Forelimb muscle (tissue), 1 donor: ENCODE results near the gene CLEC7A. TPM values are rescaled to one million over a fixed set of nuclear protein-coding genes. Genes with fewer than 3 reads are reported as not detected.

Source experiments
- DNase-seq: peaks from one replicate; pipeline ENCODE4 v3.0.0-alpha.2; 2013; ENCODE audit warnings: low read depth
- polyA plus RNA-seq: library from polyadenylated mRNA; unstranded; fragments of 120-200 nt; gene quantifications from one replicate; pipeline ENCODE4 v1.2.1, GENCODE V29; 2013; ENCODE audit not compliant: insufficient read length

The CLEC7A gene
- polyA plus RNA-seq, 1 donor: 1.5 TPM

- DNase-seq: no peak
Measured at GRCh38 chr12:10094646-10095395, 35.2 kb downstream of the CLEC7A start.

GRCh38 chr12:10088955-10089900 is 40.8 kb downstream of the CLEC7A start:
- DNase-seq: no peak

- DNase-seq: no peak
Measured at GRCh38 chr12:10088031-10088430, 42.0 kb downstream of the CLEC7A start.

- no peak for DNase-seq
Measured at GRCh38 chr12:10086387-10086786, 43.6 kb downstream of the CLEC7A start.

GRCh38 chr12:10084733-10085132 is 45.3 kb downstream of the CLEC7A start:
- no peak for DNase-seq

- DNase-seq: no peak
Measured at GRCh38 chr12:10082117-10082874, 47.7 kb downstream of the CLEC7A start.

GRCh38 chr12:10075451-10075850 is 54.5 kb downstream of the CLEC7A start:
- DNase-seq: no peak

GRCh38 chr12:10073261-10073660 is 56.7 kb downstream of the CLEC7A start:
- no peak for DNase-seq

- DNase-seq: no peak
Measured at GRCh38 chr12:10072131-10072530, 57.9 kb downstream of the CLEC7A start.

- no peak for DNase-seq
Measured at GRCh38 chr12:10070380-10070779, 59.6 kb downstream of the CLEC7A start.

GRCh38 chr12:10069976-10070375 is 60.0 kb downstream of the CLEC7A start:
- DNase-seq: no peak

GRCh38 chr12:10069099-10069498 is 60.9 kb downstream of the CLEC7A start:
- no peak for DNase-seq

GRCh38 chr12:10068644-10069043 is 61.4 kb downstream of the CLEC7A start:
- DNase-seq: no peak

- no peak for DNase-seq
Measured at GRCh38 chr12:10067942-10068341, 62.1 kb downstream of the CLEC7A start.

- no peak for DNase-seq
Measured at GRCh38 chr12:10067264-10067663, 62.7 kb downstream of the CLEC7A start.

Other genes starting within 250 kb of the CLEC7A start
- not detected for gene KLRF2, start 248.7 kb downstream of the CLEC7A start, polyA plus RNA-seq
- not detected for gene CLEC2A, start 197.8 kb downstream of the CLEC7A start, polyA plus RNA-seq
- 0.22 TPM for gene CLEC12A, start 158.8 kb downstream of the CLEC7A start, polyA plus RNA-seq
- 0.19 TPM for gene CLEC1B, start 131.1 kb downstream of the CLEC7A start, polyA plus RNA-seq
- gene CLEC12B, start 119.6 kb downstream of the CLEC7A start, polyA plus RNA-seq: 0.18 TPM
- gene CLEC9A, start 99.5 kb downstream of the CLEC7A start, polyA plus RNA-seq: 0.37 TPM
- 2.9 TPM for gene CLEC1A, start 31.2 kb downstream of the CLEC7A start, polyA plus RNA-seq
- gene OLR1, start 41.9 kb upstream of the CLEC7A start, polyA plus RNA-seq: 0.76 TPM
- gene TMEM52B, start 48.8 kb upstream of the CLEC7A start, polyA plus RNA-seq: 0.09 TPM
- 22.2 TPM for gene GABARAPL1, start 82.7 kb upstream of the CLEC7A start, polyA plus RNA-seq
- 1.3 TPM for gene KLRD1, start 177.7 kb upstream of the CLEC7A start, polyA plus RNA-seq